GM12878 (cell line): ENCODE results near the gene BSND. TPM values are rescaled to one million over a fixed set of nuclear protein-coding genes. Genes with fewer than 3 reads are reported as not detected.

Experiments
- ATAC-seq: fragments of 200-7000 bp; cut with Tn5 transposase; 3 replicates; pipeline ENCODE4 v1.9.1; 2020; ENCODE audit warnings: mild to moderate bottlenecking, moderate library complexity
- BruUV-seq: library from RNA; stranded (reverse); fragments of 400-500 nt; replicated peaks from 2 replicates; lab custom pipeline; 2021; lab: Mats Ljungman, UMichigan
- CTCF ChIA-PET: fragments of 300-600 bp; sonication (Branson Sonifier 250); formaldehyde crosslinking; extraction: SDS; loops from one replicate; lab custom pipeline; 2021; ENCODE audit warnings: inconsistent platforms; lab: Yijun Ruan, JAX
- POLR2A ChIA-PET: fragments of 350-600 bp; formaldehyde crosslinking; extraction: SDS; loops from one replicate; lab custom pipeline; 2021; ENCODE audit warnings: inconsistent platforms; lab: Charles Lee
- RAD21 ChIA-PET: fragments of 300-600 bp; sonication (Branson Sonifier 250); formaldehyde crosslinking; loops from one replicate; lab custom pipeline; 2023; ENCODE audit warnings: antibody characterized with exemption; ENCODE audit not compliant: unreplicated experiment; lab: Charles Lee
- SMC1A ChIA-PET: fragments of 300-600 bp; sonication (Branson Sonifier 250); formaldehyde crosslinking; loops from one replicate; lab custom pipeline; 2023; ENCODE audit not compliant: unreplicated experiment, uncharacterized antibody; lab: Charles Lee
- DNase-seq: peaks from one replicate; pipeline ENCODE4 v3.0.0-alpha.2; 2011; ENCODE audit warnings: low read depth, low spot score
- FAIRE-seq: peaks from 3 replicates; lab custom pipeline; 2011; peaks lifted over from hg19 to GRCh38; lab: Jason Lieb, UNC
- H2AFZ ChIP-seq: 2 replicates; pipeline ENCODE4 v1.6.0; 2011; ENCODE audit warnings: low read depth, low read length, control low read depth; ENCODE audit not compliant: control insufficient read depth
- H3K27ac ChIP-seq: 2 replicates; pipeline ENCODE4 v1.5.1; 2011; ENCODE audit warnings: control low read depth; ENCODE audit not compliant: control insufficient read depth, insufficient read depth
- H3K27me3 ChIP-seq, 2 experiments: replicated peaks in 1 of 2; 2 replicates each; pipeline versions ENCODE4 v1.6.0 to v1.6.1; 2011; ENCODE audit warnings: low read length in 1 of 2; ENCODE audit not compliant: control insufficient read depth in 2 of 2, insufficient read depth in 2 of 2
- H3K36me3 ChIP-seq, 2 experiments: 2 replicates each; pipeline ENCODE4 v1.5.1; 2011; ENCODE audit warnings: low read length in 1 of 2; ENCODE audit not compliant: control insufficient read depth in 2 of 2, insufficient read depth in 2 of 2
- H3K4me1 ChIP-seq: 2 replicates; pipeline ENCODE4 v1.6.1; 2011; ENCODE audit warnings: mild to moderate bottlenecking, low read length, moderate library complexity, mixed read lengths; ENCODE audit not compliant: control insufficient read depth, insufficient read depth
- H3K4me2 ChIP-seq: 2 replicates; pipeline ENCODE4 v1.6.0; 2011; ENCODE audit warnings: control low read depth; ENCODE audit not compliant: control insufficient read depth, insufficient read depth
- H3K4me3 ChIP-seq: fragments of 200-600 bp; sonication (generic); 2 replicates; pipeline ENCODE4 v1.5.1; 2016
- H3K79me2 ChIP-seq: 2 replicates; pipeline ENCODE4 v1.6.0; 2011; ENCODE audit warnings: low read length; ENCODE audit not compliant: control insufficient read depth, insufficient read depth
- H3K9ac ChIP-seq: 2 replicates; pipeline ENCODE4 v1.8.0; 2011; ENCODE audit warnings: low read length, control low read depth, mixed read lengths; ENCODE audit not compliant: control insufficient read depth, insufficient read depth
- H3K9me3 ChIP-seq: replicated peaks from 3 replicates; pipeline ENCODE4 v1.5.1; 2011; ENCODE audit warnings: mild to moderate bottlenecking, low read length; ENCODE audit not compliant: control insufficient read depth, insufficient read depth
- H4K20me1 ChIP-seq: 2 replicates; pipeline ENCODE4 v1.6.0; 2011; ENCODE audit not compliant: control insufficient read depth, insufficient read depth
- CBX5 ChIP-seq: sonication (generic); IDR thresholded peaks from 2 replicates; pipeline ENCODE4 v1.6.1; 2016; ENCODE audit warnings: low read depth, moderate library complexity, mild to moderate bottlenecking, inconsistent platforms
- CREB1 ChIP-seq: IDR thresholded peaks from 2 replicates; pipeline ENCODE4 v1.6.1; 2012; ENCODE audit warnings: low read depth, mild to moderate bottlenecking, inconsistent platforms
- FOXM1 ChIP-seq: IDR thresholded peaks from 2 replicates; pipeline ENCODE4 v1.6.1; 2012; ENCODE audit warnings: low read depth, mild to moderate bottlenecking, inconsistent platforms, low read length, moderate library complexity
- GABPA ChIP-seq: IDR thresholded peaks from 2 replicates; pipeline ENCODE4 v1.6.1; 2014; ENCODE audit warnings: antibody characterized with exemption, low read depth, mild to moderate bottlenecking, inconsistent platforms
- GATAD2B ChIP-seq: fragments of 450-650 bp; conservative IDR thresholded peaks from 2 replicates; pipeline ENCODE4 v1.6.1; 2017; ENCODE audit warnings: low read depth, mild to moderate bottlenecking, moderate library complexity
- NFIC ChIP-seq: IDR thresholded peaks from 2 replicates; pipeline ENCODE4 v1.6.1; 2012; ENCODE audit warnings: low read depth, mild to moderate bottlenecking, inconsistent platforms, low read length, moderate library complexity
- POLR2AphosphoS5 ChIP-seq: IDR thresholded peaks from 2 replicates; pipeline ENCODE4 v1.6.1; 2011; ENCODE audit warnings: mild to moderate bottlenecking, low read length, inconsistent platforms
- ZNF384 ChIP-seq: IDR thresholded peaks from 2 replicates; pipeline ENCODE4 v1.6.1; 2012; ENCODE audit warnings: low read depth, mild to moderate bottlenecking, low read length, improper control_type of control experiment, borderline replicate concordance
- ZZZ3 ChIP-seq: IDR thresholded peaks from 2 replicates; pipeline ENCODE4 v1.6.1; 2011; ENCODE audit warnings: low read depth; ENCODE audit not compliant: control insufficient read depth, insufficient read length
- WGBS: methylation state at CpG from one replicate; pipeline ENCODE4 v1.1.6; 2016; ENCODE audit warnings: low lambda C conversion rate; ENCODE audit not compliant: insufficient replicate concordance, insufficient coverage; ENCODE audit errors: missing lambda C conversion rate; 5-methylcytosine and 5-hydroxymethylcytosine counted together
- in situ Hi-C: fragments of 300-500 bp; cut with MboI; formaldehyde crosslinking; loops from 9 replicates; pipeline ENCODE4 v1.14.3; 2018; ENCODE audit warnings: mixed read lengths
- intact Hi-C: fragments of 100-400 bp; cut with micrococcal nuclease; formaldehyde crosslinking; loops from one replicate; pipeline ENCODE4 v1.14.2; 2022; ENCODE audit not compliant: unreplicated experiment
- polyA plus RNA-seq, 11 experiments: library from polyadenylated mRNA; depleted of rRNA in 4 of 11; unstranded in 6 of 11; stranded (reverse) in 5 of 11; fragments of >200 nt; fragmentation: Nextera tagmentation in 4 of 11; fragmentation: Illumina TruSeq in 1 of 11; extraction: Ambion mirVana in 4 of 11; extraction: Trizol in 1 of 11; gene quantifications; 1 replicate in 1 of 11; 2 replicates in 10 of 11; pipeline versions ENCODE4 v1.2.1 to v1.2.3, GENCODE V29; 2011 to 2016; ENCODE audit warnings: inconsistent platforms in 2 of 11, missing spikeins in 2 of 11, low read depth in 1 of 11
- total RNA-seq, 4 experiments: library from RNA; depleted of rRNA in 3 of 4; stranded (reverse); fragments of >200 nt in 3 of 4; fragmentation: Illumina TruSeq in 1 of 4; extraction: Trizol in 1 of 4; gene quantifications; 2 replicates each; pipeline versions ENCODE4 v1.2.1 to v1.2.3, GENCODE V29; 2013 to 2021
- TF ChIP-seq, protein P1 (sequence below): fragments of 450-650 bp; conservative IDR thresholded peaks from 2 replicates; pipeline ENCODE4 v1.6.1; 2017; ENCODE audit warnings: mild to moderate bottlenecking, moderate library complexity

The BSND gene
- total and polyA plus RNA-seq, 10 of the 15 experiments (the other 5 are each of a cell fraction or from before 2014, with no cell fraction given) = not detected

DNA sequence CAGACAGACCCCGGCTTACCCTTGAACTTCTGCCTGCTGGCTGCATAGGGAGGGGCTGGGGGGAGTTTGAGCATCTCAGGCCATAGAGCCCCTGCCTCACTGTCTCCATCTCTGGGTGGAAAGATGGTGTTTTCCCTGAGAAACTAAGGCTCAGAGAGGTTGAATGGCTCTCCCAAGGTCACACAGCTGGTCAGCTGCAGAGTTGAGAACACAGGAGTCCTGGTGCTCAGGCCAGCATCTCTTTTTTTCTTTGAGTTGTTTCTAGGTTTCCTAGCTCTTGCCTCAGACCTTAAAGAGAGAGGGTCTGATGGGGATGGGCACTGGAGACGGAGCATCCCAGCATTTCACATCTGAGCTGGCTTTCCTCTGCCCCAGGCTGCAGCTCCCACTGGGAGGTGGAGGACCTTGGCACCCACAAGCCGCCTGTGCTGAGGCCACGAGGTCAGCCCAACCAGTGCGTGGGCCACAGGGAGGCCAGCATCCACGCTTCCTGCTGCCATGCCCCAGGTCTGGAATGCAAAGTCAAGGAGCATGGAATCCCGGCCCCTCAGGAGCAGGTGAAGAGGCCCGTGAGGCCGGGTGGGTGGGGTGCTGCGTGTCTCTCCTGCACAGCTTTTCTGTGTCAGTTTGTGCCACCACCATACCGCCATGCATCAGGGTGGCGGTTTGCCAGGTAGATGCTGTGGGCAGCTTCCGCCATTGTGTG is 62.4 kb downstream of the BSND start:
- Histone ChIP-seq H3K79me2 (no peaks in the 10 kb centered on the region), H3K4me2 (no peak overlapping the region), H3K9me3 (no peaks in the 10 kb centered on the region), H3K4me3 (no peak overlapping the region), H4K20me1 (no peaks in the 10 kb centered on the region), H3K4me1 (no peaks in the 10 kb centered on the region), H3K27me3 (no peaks in the 10 kb centered on the region), H3K9ac (no peak overlapping the region), H3K27ac (no peak overlapping the region), H3K36me3 (no peaks in the 10 kb centered on the region), H2AFZ (no peak overlapping the region)
- in situ Hi-C loops = no loop called here
- ChIA-PET CTCF (interaction anchor here (1.1 to 1.6 kb wide), 2 partner anchors 10 to 217 kb away, joined by 4 to 5 read pairs; no protein-coding TSS in a partner anchor), RAD21 (interaction anchor here (1.3 kb wide), 1 partner anchor 39 kb away, joined by 3 read pairs; no protein-coding TSS in a partner anchor), POLR2A (interaction anchor here (0.6 kb wide), 1 partner anchor 439 kb away, joined by 3 read pairs; no protein-coding TSS in a partner anchor), SMC1A (no interaction called here)
- FAIRE-seq (no peak), ATAC-seq (no peak), DNase-seq (no peak)
- WGBS = 67% methylated on average over 13 of the region's 13 CpGs
- no TSS peak for BruUV-seq
- TF ChIP-seq GABPA = no peak
- TF ChIP-seq POLR2AphosphoS5 = no peak
- TF ChIP-seq FOXM1 = no peak
- no peak for TF ChIP-seq CREB1
- TF ChIP-seq CBX5 = no peak
- no peak for TF ChIP-seq ZNF384
- no peak for TF ChIP-seq GATAD2B
- no peak for TF ChIP-seq NFIC
- no peak for TF ChIP-seq ZZZ3
- TF ChIP-seq, protein P1, sequence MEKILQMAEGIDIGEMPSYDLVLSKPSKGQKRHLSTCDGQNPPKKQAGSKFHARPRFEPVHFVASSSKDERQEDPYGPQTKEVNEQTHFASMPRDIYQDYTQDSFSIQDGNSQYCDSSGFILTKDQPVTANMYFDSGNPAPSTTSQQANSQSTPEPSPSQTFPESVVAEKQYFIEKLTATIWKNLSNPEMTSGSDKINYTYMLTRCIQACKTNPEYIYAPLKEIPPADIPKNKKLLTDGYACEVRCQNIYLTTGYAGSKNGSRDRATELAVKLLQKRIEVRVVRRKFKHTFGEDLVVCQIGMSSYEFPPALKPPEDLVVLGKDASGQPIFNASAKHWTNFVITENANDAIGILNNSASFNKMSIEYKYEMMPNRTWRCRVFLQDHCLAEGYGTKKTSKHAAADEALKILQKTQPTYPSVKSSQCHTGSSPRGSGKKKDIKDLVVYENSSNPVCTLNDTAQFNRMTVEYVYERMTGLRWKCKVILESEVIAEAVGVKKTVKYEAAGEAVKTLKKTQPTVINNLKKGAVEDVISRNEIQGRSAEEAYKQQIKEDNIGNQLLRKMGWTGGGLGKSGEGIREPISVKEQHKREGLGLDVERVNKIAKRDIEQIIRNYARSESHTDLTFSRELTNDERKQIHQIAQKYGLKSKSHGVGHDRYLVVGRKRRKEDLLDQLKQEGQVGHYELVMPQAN = no peak
- intact Hi-C loops = no loop called here

Other genes starting within 250 kb of the BSND start
- 8.2 and 9.1 TPM in 2 replicates for gene PARS2, start 234.4 kb upstream of the BSND start, total RNA-seq (2014; rRNA removed)
- 4.4 and 4.8 TPM in 2 replicates for gene PARS2, start 234.4 kb upstream of the BSND start, total RNA-seq (2014; rRNA removed; fragmentation: Illumina TruSeq; extraction: Trizol)
- gene PARS2, start 234.4 kb upstream of the BSND start, total RNA-seq (2021) = 7.1 and 7.6 TPM in 2 replicates
- 2.9 and 4.6 TPM in 2 replicates for gene PARS2, start 234.4 kb upstream of the BSND start, polyA plus RNA-seq (2011; rRNA removed)
- gene PARS2, start 234.4 kb upstream of the BSND start, polyA plus RNA-seq (2014; fragmentation: Illumina TruSeq; extraction: Trizol) = 5.1 and 6.6 TPM in 2 replicates
- 1 to 10 TPM; 3.7 to 4.3 TPM for gene PARS2, start 234.4 kb upstream of the BSND start, polyA plus RNA-seq (2014; fragmentation: Nextera tagmentation; extraction: Ambion mirVana)
- 5.2 and 6.5 TPM in 2 replicates for gene PARS2, start 234.4 kb upstream of the BSND start, polyA plus RNA-seq (2014; rRNA removed)
- gene PARS2, start 234.4 kb upstream of the BSND start, polyA plus RNA-seq (2016; fragmentation: Nextera tagmentation; extraction: Ambion mirVana) = 10 to 100 TPM; 10.2 to 12.2 TPM
- gene TTC22, start 197.6 kb upstream of the BSND start, total RNA-seq (2014; rRNA removed) = 3.7 and 4.0 TPM in 2 replicates
- 1.9 and 2.2 TPM in 2 replicates for gene TTC22, start 197.6 kb upstream of the BSND start, total RNA-seq (2014; rRNA removed; fragmentation: Illumina TruSeq; extraction: Trizol)
- gene TTC22, start 197.6 kb upstream of the BSND start, total RNA-seq (2021) = 4.2 and 5.1 TPM in 2 replicates
- gene TTC22, start 197.6 kb upstream of the BSND start, polyA plus RNA-seq (2011; rRNA removed) = 0.35 and 0.72 TPM in 2 replicates
- gene TTC22, start 197.6 kb upstream of the BSND start, polyA plus RNA-seq (2014; fragmentation: Illumina TruSeq; extraction: Trizol) = 3.0 TPM in 2 replicates
- under 1 TPM; 0.64 to 0.89 TPM for gene TTC22, start 197.6 kb upstream of the BSND start, polyA plus RNA-seq (2014; fragmentation: Nextera tagmentation; extraction: Ambion mirVana)
- 3.4 and 3.6 TPM in 2 replicates for gene TTC22, start 197.6 kb upstream of the BSND start, polyA plus RNA-seq (2014; rRNA removed)
- 1 to 10 TPM; 1.1 to 1.9 TPM for gene TTC22, start 197.6 kb upstream of the BSND start, polyA plus RNA-seq (2016; fragmentation: Nextera tagmentation; extraction: Ambion mirVana)
- 122 and 132 TPM in 2 replicates for gene DHCR24, start 111.7 kb upstream of the BSND start, total RNA-seq (2014; rRNA removed)
- gene DHCR24, start 111.7 kb upstream of the BSND start, total RNA-seq (2014; rRNA removed; fragmentation: Illumina TruSeq; extraction: Trizol) = 72.9 and 78.5 TPM in 2 replicates
- gene DHCR24, start 111.7 kb upstream of the BSND start, total RNA-seq (2021) = 169 and 175 TPM in 2 replicates
- gene DHCR24, start 111.7 kb upstream of the BSND start, polyA plus RNA-seq (2011; rRNA removed) = 61.8 and 147 TPM in 2 replicates
- gene DHCR24, start 111.7 kb upstream of the BSND start, polyA plus RNA-seq (2014; fragmentation: Illumina TruSeq; extraction: Trizol) = 92.6 and 116 TPM in 2 replicates
- gene DHCR24, start 111.7 kb upstream of the BSND start, polyA plus RNA-seq (2014; fragmentation: Nextera tagmentation; extraction: Ambion mirVana) = 10 to 100 TPM; 23.3 to 39.3 TPM
- gene DHCR24, start 111.7 kb upstream of the BSND start, polyA plus RNA-seq (2014; rRNA removed) = 106 and 110 TPM in 2 replicates
- 100 to 1,000 TPM; 123 to 128 TPM for gene DHCR24, start 111.7 kb upstream of the BSND start, polyA plus RNA-seq (2016; fragmentation: Nextera tagmentation; extraction: Ambion mirVana)
- not detected in 2 replicates for gene TMEM61, start 18.3 kb upstream of the BSND start, total RNA-seq (2014; rRNA removed)
- gene TMEM61, start 18.3 kb upstream of the BSND start, total RNA-seq (2014; rRNA removed; fragmentation: Illumina TruSeq; extraction: Trizol) = not detected in 2 replicates
- not detected in 2 replicates for gene TMEM61, start 18.3 kb upstream of the BSND start, total RNA-seq (2021)
- gene TMEM61, start 18.3 kb upstream of the BSND start, polyA plus RNA-seq (2011; rRNA removed) = not detected in 2 replicates
- gene TMEM61, start 18.3 kb upstream of the BSND start, polyA plus RNA-seq (2014; fragmentation: Illumina TruSeq; extraction: Trizol) = not detected in 2 replicates
- gene TMEM61, start 18.3 kb upstream of the BSND start, polyA plus RNA-seq (2014; fragmentation: Nextera tagmentation; extraction: Ambion mirVana) = not detected
- not detected in 2 replicates for gene TMEM61, start 18.3 kb upstream of the BSND start, polyA plus RNA-seq (2014; rRNA removed)
- gene TMEM61, start 18.3 kb upstream of the BSND start, polyA plus RNA-seq (2016; fragmentation: Nextera tagmentation; extraction: Ambion mirVana) = not detected
- not detected in 2 replicates for gene PCSK9, start 40.6 kb downstream of the BSND start, total RNA-seq (2014; rRNA removed)
- gene PCSK9, start 40.6 kb downstream of the BSND start, total RNA-seq (2014; rRNA removed; fragmentation: Illumina TruSeq; extraction: Trizol) = not detected in 2 replicates
- gene PCSK9, start 40.6 kb downstream of the BSND start, total RNA-seq (2021) = 0.15 and 0.21 TPM in 2 replicates
- not detected in 2 replicates for gene PCSK9, start 40.6 kb downstream of the BSND start, polyA plus RNA-seq (2011; rRNA removed)
- not detected in 2 replicates for gene PCSK9, start 40.6 kb downstream of the BSND start, polyA plus RNA-seq (2014; fragmentation: Illumina TruSeq; extraction: Trizol)
- not detected for gene PCSK9, start 40.6 kb downstream of the BSND start, polyA plus RNA-seq (2014; fragmentation: Nextera tagmentation; extraction: Ambion mirVana)
- not detected in 2 replicates for gene PCSK9, start 40.6 kb downstream of the BSND start, polyA plus RNA-seq (2014; rRNA removed)
- under 1 TPM in 1 of 2 experiments, not detected in 1; 0.03 TPM for gene PCSK9, start 40.6 kb downstream of the BSND start, polyA plus RNA-seq (2016; fragmentation: Nextera tagmentation; extraction: Ambion mirVana)
- 28.7 and 34.1 TPM in 2 replicates for gene USP24, start 216.4 kb downstream of the BSND start, total RNA-seq (2014; rRNA removed)
- gene USP24, start 216.4 kb downstream of the BSND start, total RNA-seq (2014; rRNA removed; fragmentation: Illumina TruSeq; extraction: Trizol) = 36.5 and 42.7 TPM in 2 replicates
- 26.8 and 32.1 TPM in 2 replicates for gene USP24, start 216.4 kb downstream of the BSND start, total RNA-seq (2021)
- gene USP24, start 216.4 kb downstream of the BSND start, polyA plus RNA-seq (2011; rRNA removed) = 22.7 and 24.2 TPM in 2 replicates
- gene USP24, start 216.4 kb downstream of the BSND start, polyA plus RNA-seq (2014; fragmentation: Illumina TruSeq; extraction: Trizol) = 31.0 and 37.2 TPM in 2 replicates
- 1 to 10 TPM; 4.6 to 6.4 TPM for gene USP24, start 216.4 kb downstream of the BSND start, polyA plus RNA-seq (2014; fragmentation: Nextera tagmentation; extraction: Ambion mirVana)
- gene USP24, start 216.4 kb downstream of the BSND start, polyA plus RNA-seq (2014; rRNA removed) = 22.9 and 27.8 TPM in 2 replicates
- gene USP24, start 216.4 kb downstream of the BSND start, polyA plus RNA-seq (2016; fragmentation: Nextera tagmentation; extraction: Ambion mirVana) = 1 to 10 TPM; 8.4 to 9.6 TPM